ENCODE data around the gene TESPA1.

The TESPA1 gene

GRCh38 chr12:54980341-54980740 lies 4.2 kb downstream of the TESPA1 start:
- no peak for DNase-seq (ENCODE audit: extremely low read depth, low read depth)
- TF ChIP-seq CTCF (IDR thresholded peaks at IDR 0.05; ENCODE audit: low read depth, low read length), result no peak

GRCh38 chr12:54977857-54978256 lies 6.7 kb downstream of the TESPA1 start:
- no peak for TF ChIP-seq CTCF (IDR thresholded peaks at IDR 0.05; ENCODE audit: low read depth, low read length)

GRCh38 chr12:54977155-54977554 lies 7.4 kb downstream of the TESPA1 start:
- no peak for TF ChIP-seq CTCF (IDR thresholded peaks at IDR 0.05; ENCODE audit: low read depth, low read length)
- DNase-seq (ENCODE audit: extremely low read depth, low read depth), result no peak

More at GRCh38 chr12:54977857-54978256, 6.7 kb downstream of the TESPA1 start:
- DNase-seq (ENCODE audit: extremely low read depth, low read depth), result no peak

- TF ChIP-seq CTCF (IDR thresholded peaks at IDR 0.05; ENCODE audit: low read depth, low read length), result no peak
- no peak for DNase-seq (ENCODE audit: extremely low read depth, low read depth)
Measured at GRCh38 chr12:54975875-54976274, 8.7 kb downstream of the TESPA1 start.

GRCh38 chr12:54975272-54975671 lies 9.3 kb downstream of the TESPA1 start:
- no peak for TF ChIP-seq CTCF (IDR thresholded peaks at IDR 0.05; ENCODE audit: low read depth, low read length)

GRCh38 chr12:54974279-54974678 lies 10.3 kb downstream of the TESPA1 start:
- TF ChIP-seq CTCF (IDR thresholded peaks at IDR 0.05; ENCODE audit: low read depth, low read length), result no peak
- no peak for DNase-seq (ENCODE audit: extremely low read depth, low read depth)

More at GRCh38 chr12:54975272-54975671, 9.3 kb downstream of the TESPA1 start:
- DNase-seq (ENCODE audit: extremely low read depth, low read depth), result no peak

GRCh38 chr12:54973556-54973955 lies 11.0 kb downstream of the TESPA1 start:
- DNase-seq (ENCODE audit: extremely low read depth, low read depth), result no peak
- TF ChIP-seq CTCF (IDR thresholded peaks at IDR 0.05; ENCODE audit: low read depth, low read length), result no peak
